ENCODE results near the gene TXNDC11.

The TXNDC11 gene

DNA sequence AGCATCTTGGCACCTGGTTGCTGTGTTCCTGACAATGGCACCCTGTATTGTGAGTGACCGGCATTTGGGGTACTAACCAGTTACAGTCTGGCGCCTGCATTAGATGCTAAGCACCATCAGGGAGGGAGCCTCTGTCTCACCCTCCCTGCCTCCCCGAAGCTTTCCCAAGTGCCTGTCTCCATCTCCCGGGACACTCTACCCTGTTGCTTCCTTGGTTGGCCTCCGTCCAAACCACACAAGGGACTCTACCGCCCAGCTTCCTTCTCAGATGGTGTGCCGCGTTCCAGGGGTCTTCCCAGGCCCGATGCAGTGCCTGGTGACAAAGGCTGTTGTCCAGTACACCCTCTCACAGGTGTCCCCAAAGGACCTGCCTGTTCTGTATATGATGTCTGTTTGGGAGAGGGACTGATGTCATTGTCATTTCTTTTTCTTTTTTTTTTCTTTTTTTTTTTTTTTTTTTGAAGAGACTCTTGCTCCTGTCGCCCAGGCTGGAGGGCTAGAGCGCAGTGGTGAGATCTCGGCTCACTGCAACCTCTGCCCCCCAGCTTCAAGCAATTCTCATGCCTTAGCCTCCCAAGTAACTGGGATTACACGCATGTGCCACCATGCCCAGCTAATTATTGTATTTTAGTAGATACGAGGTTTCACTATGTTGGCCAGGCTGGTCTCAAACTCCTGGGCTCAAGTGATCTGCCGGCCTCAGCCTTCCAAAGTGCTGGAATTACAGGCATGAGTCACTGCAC, 67.7 kb downstream of the TXNDC11 start:
- Histone ChIP-seq H2AK5ac (ENCODE audit: low read length) (peak overlapping the region; percentile 62), H2BK5ac (ENCODE audit: low read depth, low read length, poor library complexity) (peak overlapping the region; percentile 2), H3K4me3 (ENCODE audit: low read depth, low read length) (no peak overlapping the region), H3K79me1 (ENCODE audit: low read length) (peaks cover 2% of the 10 kb centered on the region), H4K12ac (ENCODE audit: low read depth, low read length) (no peak overlapping the region), H2AFZ (ENCODE audit: insufficient read depth, low read length, poor library complexity) (peak overlapping the region; percentile 21), H3K27ac (ENCODE audit: low read depth, low read length) (no peak overlapping the region), H3K4me1 (ENCODE audit: control insufficient read depth in 1 of 2, insufficient read depth in 2 of 2, low read length in 2 of 2) (peaks cover 38 to 45% of the 10 kb centered on the region in 2 experiments), H3K4me2 (ENCODE audit: low read length) (no peak overlapping the region), H3K27me3 (ENCODE audit: insufficient read depth, low read length) (no peaks in the 10 kb centered on the region), H3K14ac (ENCODE audit: low read length) (no peak overlapping the region), H3K23ac (ENCODE audit: low read length) (no peak overlapping the region), H3K4ac (ENCODE audit: low read depth, low read length) (no peak overlapping the region), H3K9me3 (ENCODE audit: insufficient read depth, low read depth, low read length) (peaks cover 2% of the 10 kb centered on the region), H4K91ac (ENCODE audit: low read depth, low read length) (no peak overlapping the region), H4K8ac (ENCODE audit: low read depth, low read length) (peak overlapping the region; percentile 1), H2BK12ac (ENCODE audit: low read length) (peak overlapping the region; percentile 42), H3K79me2 (ENCODE audit: control insufficient read depth, insufficient read depth, low read length, poor library complexity) (peaks cover 6% of the 10 kb centered on the region), H3K9ac (ENCODE audit: low read length) (no peak overlapping the region), H3K18ac (ENCODE audit: low read length) (peak overlapping the region; percentile 8), H3K36me3 (ENCODE audit: control insufficient read depth in 1 of 2, insufficient read depth in 2 of 2, low read length in 2 of 2) (peaks cover 35 to 41% of the 10 kb centered on the region in 2 experiments), H2BK120ac (ENCODE audit: insufficient read depth, low read length, poor library complexity) (peak overlapping the region; percentile 13)
- WGBS (ENCODE audit: extremely low coverage, insufficient coverage, insufficient read length), result no CpG with 5 or more reads among the region's 15 CpGs
- no peak for DNase-seq

DNA sequence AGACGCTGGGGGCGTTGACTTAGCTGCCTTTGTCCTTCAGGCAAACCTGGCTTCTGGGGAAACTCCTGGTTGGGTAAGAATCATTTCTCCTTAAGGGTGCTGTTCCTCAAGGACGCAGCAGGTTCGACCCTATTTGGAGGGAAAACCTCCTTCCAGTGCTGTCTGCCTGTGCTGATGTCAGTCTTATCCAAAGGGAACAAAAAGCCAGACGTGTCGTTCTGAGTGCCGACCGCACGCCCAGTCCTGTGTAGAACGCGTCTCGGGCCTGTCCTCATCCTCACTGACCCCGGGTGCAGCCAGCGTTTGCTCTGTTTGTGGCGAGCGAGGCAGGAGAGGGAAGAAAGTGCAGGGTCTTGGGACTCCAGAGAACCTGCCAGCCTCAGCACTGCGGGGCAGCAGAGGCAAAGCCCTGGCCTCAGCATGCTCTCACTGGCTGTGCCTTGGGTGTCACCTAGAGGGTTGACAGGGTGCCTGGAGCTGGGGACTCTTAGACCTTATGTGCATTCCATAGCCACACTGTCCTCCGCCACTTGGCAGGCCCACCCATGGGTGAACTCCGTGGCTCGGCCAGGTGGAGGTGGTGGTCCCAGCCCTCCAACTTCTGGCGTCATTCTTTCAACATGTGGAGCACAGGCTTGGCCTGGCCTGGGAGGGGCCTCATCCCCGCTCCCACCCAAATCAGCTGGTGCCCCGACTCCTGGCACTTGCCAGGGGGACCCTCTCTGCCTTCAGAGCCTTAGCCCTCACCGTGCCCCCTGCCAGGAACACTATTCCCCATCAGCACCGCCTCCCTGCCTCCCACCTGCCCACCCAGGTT, 68.4 kb downstream of the TXNDC11 start:
- H3K9ac ChIP-seq (ENCODE audit: low read length), result no peak overlapping the region
- no peak overlapping the region for H4K91ac ChIP-seq (ENCODE audit: low read depth, low read length)
- H3K27ac ChIP-seq (ENCODE audit: low read depth, low read length), result no peak overlapping the region
- H3K79me2 ChIP-seq (ENCODE audit: control insufficient read depth, insufficient read depth, low read length, poor library complexity), result peaks cover 8% of the 10 kb centered on the region
- WGBS (ENCODE audit: extremely low coverage, insufficient coverage, insufficient read length), result no CpG with 5 or more reads among the region's 25 CpGs
- H3K36me3 ChIP-seq (ENCODE audit: control insufficient read depth in 1 of 2, insufficient read depth in 2 of 2, low read length in 2 of 2), result peaks cover 30 to 37% of the 10 kb centered on the region in 2 experiments
- H4K12ac ChIP-seq (ENCODE audit: low read depth, low read length), result no peak overlapping the region
- H3K4me2 ChIP-seq (ENCODE audit: low read length), result no peak overlapping the region
- H3K4ac ChIP-seq (ENCODE audit: low read depth, low read length), result no peak overlapping the region
- no peak overlapping the region for H2BK12ac ChIP-seq (ENCODE audit: low read length)
- peak overlapping the region; percentile 6 for H2AFZ ChIP-seq (ENCODE audit: insufficient read depth, low read length, poor library complexity)
- H3K4me1 ChIP-seq (ENCODE audit: control insufficient read depth in 1 of 2, insufficient read depth in 2 of 2, low read length in 2 of 2), result peaks cover 39 to 47% of the 10 kb centered on the region in 2 experiments
- H3K23ac ChIP-seq (ENCODE audit: low read length), result no peak overlapping the region
- peaks cover 2% of the 10 kb centered on the region for H3K79me1 ChIP-seq (ENCODE audit: low read length)
- H3K14ac ChIP-seq (ENCODE audit: low read length), result peak overlapping the region; percentile 8
- peak overlapping the region; percentile 8 for H3K18ac ChIP-seq (ENCODE audit: low read length)
- no peak for DNase-seq
- peak overlapping the region; percentile 13 for H2BK120ac ChIP-seq (ENCODE audit: insufficient read depth, low read length, poor library complexity)
- H3K27me3 ChIP-seq (ENCODE audit: insufficient read depth, low read length), result no peaks in the 10 kb centered on the region
- peak overlapping the region; percentile 10 for H2AK5ac ChIP-seq (ENCODE audit: low read length)
- no peak overlapping the region for H3K4me3 ChIP-seq (ENCODE audit: low read depth, low read length)
- no peak overlapping the region for H2BK5ac ChIP-seq (ENCODE audit: low read depth, low read length, poor library complexity)
- H3K9me3 ChIP-seq (ENCODE audit: insufficient read depth, low read depth, low read length), result peaks cover 2% of the 10 kb centered on the region
- peak overlapping the region; percentile 1 for H4K8ac ChIP-seq (ENCODE audit: low read depth, low read length)

DNA sequence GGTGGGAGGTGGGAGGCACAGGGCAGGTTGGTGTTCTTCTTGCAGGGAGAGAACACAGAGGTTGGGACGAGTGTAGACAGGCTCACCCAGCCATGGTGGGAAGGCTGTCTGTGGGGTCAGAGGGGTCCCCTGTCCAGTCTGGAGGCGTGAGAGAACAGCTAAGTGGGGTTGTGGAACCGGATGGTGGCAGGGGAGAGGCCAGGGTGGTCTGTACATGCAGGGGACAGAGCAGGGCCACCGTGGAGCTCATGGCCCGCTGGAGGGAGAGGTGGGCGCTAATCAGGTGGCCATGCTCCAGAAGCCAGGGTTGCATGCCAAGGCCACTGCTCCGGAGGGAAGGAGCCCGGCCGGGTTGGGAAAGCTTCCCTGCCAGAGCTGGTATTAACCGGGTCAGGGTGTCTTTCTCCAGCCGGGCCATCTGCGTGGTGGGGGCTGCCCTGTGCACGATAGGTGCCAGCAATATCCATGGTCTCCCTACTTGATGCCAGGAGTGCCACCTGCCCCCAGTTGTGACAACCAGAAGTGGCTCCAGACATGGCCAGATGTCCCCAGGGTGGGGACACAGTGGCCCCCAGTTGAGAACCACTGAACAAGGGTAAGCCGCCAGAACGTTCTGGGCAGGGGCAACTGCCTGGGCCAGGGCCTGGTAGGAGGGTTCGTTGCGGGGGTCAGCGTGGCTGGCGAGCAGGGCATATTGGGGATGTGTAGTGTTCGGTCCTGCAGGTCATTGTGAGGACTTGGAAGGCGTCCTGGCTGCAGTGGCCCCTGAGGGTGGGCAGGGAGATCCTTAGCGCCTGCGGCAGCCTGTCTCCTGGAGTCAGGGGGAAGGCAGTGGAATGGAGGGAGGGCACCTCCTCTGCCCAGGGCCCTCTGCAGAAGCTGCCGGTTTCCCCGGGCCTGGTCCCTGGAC, 69.3 kb downstream of the TXNDC11 start:
- peaks cover 15% of the 10 kb centered on the region for H3K79me2 ChIP-seq (ENCODE audit: control insufficient read depth, insufficient read depth, low read length, poor library complexity)
- H3K14ac ChIP-seq (ENCODE audit: low read length), result no peak overlapping the region
- no CpG with 5 or more reads among the region's 25 CpGs for WGBS (ENCODE audit: extremely low coverage, insufficient coverage, insufficient read length)
- no peak overlapping the region for H3K4me3 ChIP-seq (ENCODE audit: low read depth, low read length)
- no peak for DNase-seq
- no peak overlapping the region for H3K27ac ChIP-seq (ENCODE audit: low read depth, low read length)
- H2AK5ac ChIP-seq (ENCODE audit: low read length), result no peak overlapping the region
- no peak overlapping the region for H2BK5ac ChIP-seq (ENCODE audit: low read depth, low read length, poor library complexity)
- no peak overlapping the region for H2BK120ac ChIP-seq (ENCODE audit: insufficient read depth, low read length, poor library complexity)
- peak overlapping the region; percentile 9 for H2BK12ac ChIP-seq (ENCODE audit: low read length)
- H2AFZ ChIP-seq (ENCODE audit: insufficient read depth, low read length, poor library complexity), result no peak overlapping the region
- H3K18ac ChIP-seq (ENCODE audit: low read length), result peak overlapping the region; percentile 20
- H3K23ac ChIP-seq (ENCODE audit: low read length), result no peak overlapping the region
- H3K36me3 ChIP-seq (ENCODE audit: control insufficient read depth in 1 of 2, insufficient read depth in 2 of 2, low read length in 2 of 2), result peaks cover 26 to 33% of the 10 kb centered on the region in 2 experiments
- H3K4me1 ChIP-seq (ENCODE audit: control insufficient read depth in 1 of 2, insufficient read depth in 2 of 2, low read length in 2 of 2), result peaks cover 41 to 50% of the 10 kb centered on the region in 2 experiments
- peaks cover 4% of the 10 kb centered on the region for H3K9me3 ChIP-seq (ENCODE audit: insufficient read depth, low read depth, low read length)
- no peak overlapping the region for H4K8ac ChIP-seq (ENCODE audit: low read depth, low read length)
- no peak overlapping the region for H3K4ac ChIP-seq (ENCODE audit: low read depth, low read length)
- peak overlapping the region; percentile 33 for H4K91ac ChIP-seq (ENCODE audit: low read depth, low read length)
- no peaks in the 10 kb centered on the region for H3K27me3 ChIP-seq (ENCODE audit: insufficient read depth, low read length)
- H3K79me1 ChIP-seq (ENCODE audit: low read length), result peaks cover 8% of the 10 kb centered on the region
- H3K4me2 ChIP-seq (ENCODE audit: low read length), result no peak overlapping the region
- H4K12ac ChIP-seq (ENCODE audit: low read depth, low read length), result no peak overlapping the region
- no peak overlapping the region for H3K9ac ChIP-seq (ENCODE audit: low read length)
